Measurements from ENCODE around the gene MOG.
A peak's percentile ranks its signal among the peaks of the same experiment; 100 is the strongest.

MOG gene

GRCh38 chr6:29679962-29680361 is 23.1 kb downstream of the MOG start:
- no peak for TF ChIP-seq CTCF (IDR thresholded peaks at IDR 0.05)
- TF ChIP-seq ZFX (IDR thresholded peaks at IDR 0.05; ENCODE audit: borderline replicate concordance): no peak

GRCh38 chr6:29680416-29680815 is 23.5 kb downstream of the MOG start:
- TF ChIP-seq CTCF (IDR thresholded peaks at IDR 0.05) (no peak), ZFX (IDR thresholded peaks at IDR 0.05; ENCODE audit: borderline replicate concordance) (no peak)
- H3K27ac ChIP-seq: no peak overlapping the region

More at GRCh38 chr6:29679962-29680361, 23.1 kb downstream of the MOG start:
- H3K27ac ChIP-seq: no peak overlapping the region

GRCh38 chr6:29680904-29681303 is 24.0 kb downstream of the MOG start, which contains the start of gene ZFP57:
Gene ZFP57 (minus strand): TSS chr6:29681152. CDS start chr6:29677003, 4,149 bp downstream.
- no peak within 1 kb of the TSS for H3K27ac ChIP-seq
- TF ChIP-seq ZFX (IDR thresholded peaks at IDR 0.05; ENCODE audit: borderline replicate concordance) (no peak), CTCF (IDR thresholded peaks at IDR 0.05) (no peak)

GRCh38 chr6:29681811-29682210 is 24.9 kb downstream of the MOG start:
- H3K27ac ChIP-seq: no peak overlapping the region
- TF ChIP-seq CTCF (IDR thresholded peaks at IDR 0.05) (no peak), ZFX (IDR thresholded peaks at IDR 0.05; ENCODE audit: borderline replicate concordance) (no peak)

GRCh38 chr6:29685718-29686326 is 28.9 kb downstream of the MOG start:
- TF ChIP-seq CTCF (IDR thresholded peaks at IDR 0.05) (no peak), ZFX (IDR thresholded peaks at IDR 0.05; ENCODE audit: borderline replicate concordance) (no peak)
- H3K27ac ChIP-seq: no peak overlapping the region

GRCh38 chr6:29694637-29695036 is 37.7 kb downstream of the MOG start:
- TF ChIP-seq CTCF (IDR thresholded peaks at IDR 0.05) (no peak), ZFX (IDR thresholded peaks at IDR 0.05; ENCODE audit: borderline replicate concordance) (no peak)
- no peak overlapping the region for H3K27ac ChIP-seq

GRCh38 chr6:29696147-29697125 is 39.5 kb downstream of the MOG start:
- no peak overlapping the region for H3K27ac ChIP-seq
- peak; percentile 74 for TF ChIP-seq CTCF (IDR thresholded peaks at IDR 0.05)
- no peak for TF ChIP-seq ZFX (IDR thresholded peaks at IDR 0.05; ENCODE audit: borderline replicate concordance)

Measured in 22Rv1 (cell line).